ENCODE data around the gene ANO1. TPM values are rescaled to one million over a fixed set of nuclear protein-coding genes. Genes with fewer than 3 reads are reported as not detected.

ANO1 gene
- total RNA-seq, 2 donors from 2014 or later = 15.9 to 25.6 TPM

- DNase-seq (no peak), ATAC-seq (no peak)
- intact Hi-C loops (cut with DNase I, micrococcal nuclease) = no loop called here
Measured at GRCh38 chr11:70087446-70088167, 9.5 kb downstream of the ANO1 start.

DNA sequence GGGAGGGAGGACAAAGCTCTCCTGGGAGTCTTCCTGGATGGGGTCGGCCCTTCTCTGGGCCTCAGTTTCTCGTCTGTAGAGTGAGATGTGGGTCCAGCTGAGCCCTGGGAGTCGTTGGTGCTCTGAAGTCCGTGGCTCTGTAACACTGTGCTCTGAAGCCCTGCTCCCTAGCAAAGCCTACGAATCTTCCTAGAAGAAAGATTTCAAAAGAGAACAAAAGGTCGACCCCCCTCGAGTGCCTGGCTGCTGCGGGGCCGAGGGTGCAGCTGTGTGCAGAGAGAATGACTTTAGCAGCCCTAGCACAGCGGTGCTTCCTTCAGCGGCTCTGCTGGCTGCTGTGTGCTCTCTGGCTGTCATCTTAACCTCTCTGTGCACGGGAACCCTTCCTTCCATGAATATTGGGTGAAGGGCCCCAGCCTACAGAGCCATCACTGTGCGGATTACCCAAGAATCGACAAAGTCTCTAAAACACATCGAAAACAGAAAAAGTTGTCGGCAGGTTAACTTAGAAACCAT lies 10.7 kb downstream of the ANO1 start:
- DNase-seq (no peak), ATAC-seq (no peak)
- intact Hi-C loops (cut with DNase I, micrococcal nuclease) = no loop called here

GRCh38 chr11:70089631-70090030 lies 11.5 kb downstream of the ANO1 start:
- intact Hi-C loops (cut with DNase I, micrococcal nuclease) = no loop called here

GRCh38 chr11:70090961-70091381 lies 12.9 kb downstream of the ANO1 start:
- ATAC-seq = no peak
- intact Hi-C loops (cut with DNase I, micrococcal nuclease) = no loop called here
- DNase-seq = peak in 1 of 2 donors; percentile 38

More at GRCh38 chr11:70089631-70090030, 11.5 kb downstream of the ANO1 start:
- no peak for DNase-seq
- ATAC-seq = no peak

DNA sequence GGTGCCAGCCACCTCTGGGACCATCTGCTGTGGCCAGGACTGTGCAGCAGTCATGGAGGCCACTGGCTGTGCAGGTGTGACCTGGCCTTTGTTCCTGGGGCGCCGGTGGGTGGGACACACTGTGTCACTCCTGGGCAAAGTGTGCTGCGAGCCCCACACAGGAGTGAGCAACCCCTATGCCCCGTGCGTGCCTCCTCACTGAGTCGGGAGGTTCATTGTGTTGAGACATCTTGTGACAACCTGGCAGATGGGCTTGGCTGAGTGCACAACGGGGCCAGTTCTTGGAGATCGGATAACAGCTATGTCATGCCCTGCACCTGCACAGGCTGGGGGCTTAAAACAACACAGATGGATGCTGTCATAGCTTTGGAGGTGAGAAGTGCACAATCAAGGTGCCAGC lies 13.5 kb downstream of the ANO1 start:
- intact Hi-C loops (cut with DNase I, micrococcal nuclease) = no loop called here
- DNase-seq = no peak
- ATAC-seq = no peak

- DNase-seq = no peak
- intact Hi-C loops (cut with DNase I, micrococcal nuclease) = no loop called here
- ATAC-seq = no peak
Measured at GRCh38 chr11:70092959-70093715, 15.0 kb downstream of the ANO1 start.

DNA sequence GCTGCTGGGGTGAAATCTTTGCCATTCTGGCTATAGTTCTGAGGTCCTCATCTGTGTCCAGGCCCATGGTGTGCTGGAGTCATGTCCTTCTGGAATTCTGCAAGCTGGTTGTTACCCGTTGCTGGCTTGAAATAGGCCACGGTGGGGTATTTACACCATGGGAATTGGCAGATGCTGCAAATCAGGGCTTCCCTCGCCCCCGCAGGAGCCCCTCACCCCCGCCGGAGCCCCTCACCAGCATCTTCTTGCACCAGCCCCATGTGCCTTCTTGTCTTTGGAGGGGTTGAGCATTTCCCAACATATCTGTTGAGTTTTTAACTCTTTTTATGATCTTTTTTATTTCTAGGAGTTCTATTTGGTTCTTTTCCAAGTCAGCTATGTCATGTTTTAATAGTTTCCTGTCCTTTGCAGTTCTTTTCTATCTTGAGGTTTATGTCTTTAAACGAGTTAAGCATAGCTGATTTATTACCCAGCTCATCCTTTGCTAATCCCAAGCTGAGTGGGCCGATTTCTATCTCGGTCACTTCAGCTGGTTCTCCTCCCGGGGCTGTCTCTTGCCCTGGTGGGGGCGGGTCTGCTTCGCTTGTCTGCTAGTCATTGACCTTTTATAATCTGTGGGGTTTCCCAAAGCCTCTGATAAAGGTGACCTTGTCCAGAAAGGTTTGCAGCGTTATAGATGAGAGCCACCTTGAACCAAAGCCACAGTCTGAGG lies 17.6 kb downstream of the ANO1 start:
- DNase-seq (no peak), ATAC-seq (no peak)
- intact Hi-C loops (cut with DNase I, micrococcal nuclease) = no loop called here

DNA sequence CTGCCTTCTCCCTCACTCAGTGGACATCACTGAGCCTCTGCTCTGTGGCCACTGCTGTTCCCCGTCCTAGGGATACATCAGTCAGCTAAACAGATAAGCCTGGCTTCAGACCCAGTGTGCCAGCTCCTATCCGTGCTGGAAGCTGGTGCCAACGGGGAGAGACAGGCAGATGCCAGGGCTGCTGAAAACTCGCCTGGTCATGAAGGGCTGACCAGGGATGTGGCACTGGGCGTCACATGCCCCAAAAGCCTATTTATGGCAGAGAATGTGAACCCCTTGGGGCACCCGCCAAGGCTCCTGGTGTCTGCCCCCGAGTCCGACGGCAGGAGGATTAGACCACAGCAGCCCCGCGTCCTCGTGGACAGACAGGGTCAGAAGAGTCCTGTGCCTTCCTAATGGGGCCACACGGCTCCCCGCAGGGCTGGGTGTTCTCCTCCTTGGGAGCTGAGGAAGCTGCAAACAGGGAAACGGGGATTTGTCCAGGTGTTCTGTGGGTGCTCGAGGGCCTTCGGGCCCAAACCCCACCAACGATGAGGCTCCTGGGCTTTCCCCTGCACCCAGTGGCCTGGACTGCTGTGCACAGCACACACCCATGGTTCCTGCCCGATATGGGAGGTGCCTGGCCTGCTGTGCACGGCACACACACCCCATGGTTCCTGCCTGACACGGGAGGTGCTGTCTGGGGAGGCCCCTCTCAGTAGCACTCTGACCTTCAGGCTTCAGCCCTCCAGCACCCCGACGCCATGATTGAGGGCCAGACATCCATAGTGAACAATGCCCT lies 19.9 kb downstream of the ANO1 start:
- no peak for ATAC-seq
- intact Hi-C loops (cut with DNase I, micrococcal nuclease) = no loop called here
- DNase-seq = no peak

GRCh38 chr11:70098936-70099335 lies 20.8 kb downstream of the ANO1 start:
- no peak for DNase-seq
- no peak for ATAC-seq
- intact Hi-C loops (cut with DNase I, micrococcal nuclease) = no loop called here

GRCh38 chr11:70099578-70100279 lies 21.6 kb downstream of the ANO1 start:
- ATAC-seq = no peak
- DNase-seq = no peak
- intact Hi-C loops (cut with DNase I, micrococcal nuclease) = no loop called here

DNA sequence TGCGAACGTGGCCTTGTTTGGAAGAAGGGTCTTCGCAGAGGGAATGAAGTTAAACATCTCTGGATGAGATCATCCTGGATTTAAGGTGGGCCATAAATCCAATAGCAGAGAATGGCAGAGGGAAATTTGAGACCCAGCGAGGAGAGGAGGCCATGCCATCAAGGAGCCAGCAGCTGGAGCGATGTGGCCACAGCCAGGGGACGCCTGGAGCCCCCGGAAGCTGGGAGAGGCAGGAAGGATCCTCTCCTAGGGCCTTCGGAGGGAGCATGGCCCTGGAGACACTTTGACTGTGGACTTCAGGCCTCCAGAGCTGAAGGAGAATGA lies 22.1 kb downstream of the ANO1 start:
- DNase-seq = no peak
- no peak for ATAC-seq
- intact Hi-C loops (cut with DNase I, micrococcal nuclease) = no loop called here

DNA sequence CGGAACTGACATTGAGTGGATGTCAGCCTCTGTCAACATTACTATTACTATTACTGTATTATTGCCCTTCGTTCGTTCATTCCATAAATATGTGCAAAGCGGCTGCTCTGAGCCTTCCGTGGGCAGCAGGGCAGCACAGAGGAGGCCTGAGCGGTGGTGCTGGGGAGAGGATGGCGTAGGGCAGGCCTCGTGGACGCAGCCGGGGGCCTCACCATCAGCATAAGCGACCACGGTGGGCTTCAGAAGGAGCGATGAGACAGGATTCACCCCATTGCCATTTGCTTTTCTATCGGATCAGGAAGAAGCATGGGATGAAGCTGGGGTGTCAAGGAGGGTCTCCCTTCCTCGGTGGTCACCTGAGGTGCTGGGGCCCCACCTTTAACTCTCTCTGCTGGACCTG lies 22.7 kb downstream of the ANO1 start:
- DNase-seq (no peak), ATAC-seq (no peak)
- intact Hi-C loops (cut with DNase I, micrococcal nuclease) = no loop called here

DNA sequence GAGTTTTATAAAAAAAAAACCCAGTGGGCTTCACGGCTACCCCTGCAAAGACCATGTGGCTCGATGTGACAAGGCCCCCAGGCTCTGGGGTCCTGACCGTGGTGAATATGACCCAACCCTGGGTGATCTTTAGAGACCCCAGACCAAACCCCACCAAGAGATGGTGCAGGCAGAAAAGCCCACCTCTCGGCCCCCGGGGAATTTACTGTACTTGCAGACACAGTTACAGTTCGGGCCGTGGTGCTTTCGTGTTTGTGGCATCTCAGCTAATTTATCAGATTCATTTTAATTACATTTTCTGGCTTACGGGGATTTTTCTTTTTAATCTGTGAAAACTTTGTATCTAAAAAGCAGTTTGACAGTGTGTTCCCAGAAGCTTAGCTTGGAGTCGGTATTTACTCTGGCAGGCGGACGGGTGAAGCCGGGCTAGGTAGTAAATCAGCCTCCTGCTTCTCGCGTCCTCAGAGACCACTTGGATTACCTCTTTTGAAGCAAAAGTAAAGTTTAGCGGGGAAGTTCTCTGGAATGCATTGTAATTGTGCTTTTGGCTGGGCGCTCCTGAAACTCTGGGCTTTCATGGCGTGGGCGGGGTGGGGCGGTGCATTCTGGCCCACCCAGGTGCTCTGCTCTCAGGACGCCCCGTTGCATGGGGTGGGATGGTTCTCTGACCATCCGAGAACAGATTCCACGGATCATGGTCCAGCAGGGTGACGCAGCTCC lies 25.3 kb downstream of the ANO1 start:
- intact Hi-C loops (cut with DNase I, micrococcal nuclease) = no loop called here
- DNase-seq (no peak), ATAC-seq (no peak)

DNA sequence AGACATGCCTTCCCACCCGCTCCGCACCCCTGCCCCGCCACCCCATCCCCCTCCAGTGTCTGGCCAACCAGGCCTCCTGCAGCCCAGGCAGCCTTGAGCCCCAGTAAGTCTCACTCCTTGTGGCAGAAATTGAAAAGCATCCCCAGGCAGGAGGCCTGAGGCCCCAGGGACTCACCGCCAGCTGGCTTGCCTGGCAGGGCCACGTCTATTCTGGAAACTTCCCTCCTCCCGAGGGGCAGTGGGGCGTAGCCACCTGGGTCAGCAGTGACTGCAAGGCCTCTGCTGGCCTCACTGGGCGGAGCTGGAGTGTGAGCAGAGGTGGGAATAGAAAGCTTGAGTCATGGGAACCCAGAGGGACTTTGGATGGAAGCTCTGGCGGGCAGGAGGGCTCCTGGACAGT lies 26.3 kb downstream of the ANO1 start:
- intact Hi-C loops (cut with DNase I, micrococcal nuclease) = no loop called here
- ATAC-seq (no peak), DNase-seq (no peak)

DNA sequence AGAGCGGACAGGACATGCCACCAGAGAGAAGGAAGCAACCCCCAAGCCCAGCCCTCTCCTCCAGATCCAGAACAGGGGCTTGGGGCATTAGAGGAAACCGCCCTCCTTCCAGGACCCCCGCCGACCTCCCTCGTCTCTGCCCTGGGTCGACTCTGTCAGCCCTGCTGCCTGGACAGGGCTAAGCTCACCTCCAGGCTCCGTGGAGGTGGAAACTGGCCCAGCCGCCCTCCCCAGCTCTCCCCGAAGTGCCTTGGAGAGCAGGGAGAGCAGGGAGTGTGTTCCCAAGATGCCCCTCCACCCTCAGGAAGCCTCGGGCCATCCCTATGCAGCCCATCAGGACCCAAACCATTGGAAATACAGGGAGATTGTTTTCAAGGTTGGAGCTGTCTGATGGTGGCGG lies 26.8 kb downstream of the ANO1 start:
- DNase-seq = no peak
- intact Hi-C loops (cut with DNase I, micrococcal nuclease) = no loop called here
- no peak for ATAC-seq

DNA sequence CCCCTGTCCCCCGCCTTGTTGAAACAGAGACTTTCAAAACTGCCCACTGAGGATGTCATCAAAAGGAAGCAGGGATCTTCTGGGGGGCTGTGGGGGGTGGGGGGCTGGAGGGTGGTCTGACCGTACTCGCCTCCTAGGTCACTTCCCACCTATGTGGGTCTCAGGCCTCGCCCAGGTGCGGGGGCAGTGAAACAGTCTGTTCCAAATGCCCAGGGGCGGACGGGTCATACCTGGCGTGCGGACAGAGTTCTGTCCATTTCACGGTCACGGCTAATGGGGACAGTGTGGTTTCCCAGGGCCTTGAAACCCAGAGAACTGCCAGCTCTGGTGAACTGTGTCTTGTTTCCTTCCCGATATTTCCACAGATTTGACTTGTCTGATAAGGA lies 27.2 kb downstream of the ANO1 start:
- DNase-seq = no peak
- no peak for ATAC-seq
- intact Hi-C loops (cut with DNase I, micrococcal nuclease) = no loop called here

GRCh38 chr11:70105755-70106571 lies 27.8 kb downstream of the ANO1 start:
- peak in 1 of 2 donors; percentile 60 for DNase-seq
- intact Hi-C loops (cut with DNase I, micrococcal nuclease) = no loop called here
- ATAC-seq = no peak

Data from left colon (tissue), 2 donors.